OCI-LY7 (cell line): Measurements from ENCODE around the gene SDHA.

ENCODE experiments used
- CTCF ChIP-seq: fragments of 200-600 bp; sonication (generic); conservative IDR thresholded peaks from 2 replicates; pipeline ENCODE4 v1.5.1; 2014; ENCODE audit warnings: mild to moderate bottlenecking, antibody characterized with exemption, low read length, moderate library complexity, mixed read lengths
- EZH2phosphoT487 ChIP-seq: fragments of 200-600 bp; sonication (generic); IDR thresholded peaks from 2 replicates; pipeline ENCODE4 v1.6.1; 2018; ENCODE audit warnings: low read depth, borderline replicate concordance, mild to moderate bottlenecking, mixed run types, antibody characterized with exemption, low read length, moderate library complexity, mixed read lengths

- TF ChIP-seq CTCF (no peak), EZH2phosphoT487 (no peak)
These were observed 38.7 kb upstream of the SDHA start for GRCh38 chr5:179401-179800.
